22Rv1 (cell line): ENCODE results near the gene DNAJB9.

Experiments used
- H3K27ac ChIP-seq: fragments of 450-650 bp; 2 replicates; pipeline ENCODE4 v1.5.1; 2017
- ZFX ChIP-seq: fragments of 450-650 bp; IDR thresholded peaks from 2 replicates; pipeline ENCODE4 v1.6.1; 2017; ENCODE audit warnings: antibody characterized with exemption, borderline replicate concordance
- TF ChIP-seq, protein P1 (sequence below): fragments of 450-650 bp; IDR thresholded peaks from 2 replicates; pipeline ENCODE4 v1.5.1; 2017; ENCODE audit warnings: mild to moderate bottlenecking

DNAJB9 gene

DNA sequence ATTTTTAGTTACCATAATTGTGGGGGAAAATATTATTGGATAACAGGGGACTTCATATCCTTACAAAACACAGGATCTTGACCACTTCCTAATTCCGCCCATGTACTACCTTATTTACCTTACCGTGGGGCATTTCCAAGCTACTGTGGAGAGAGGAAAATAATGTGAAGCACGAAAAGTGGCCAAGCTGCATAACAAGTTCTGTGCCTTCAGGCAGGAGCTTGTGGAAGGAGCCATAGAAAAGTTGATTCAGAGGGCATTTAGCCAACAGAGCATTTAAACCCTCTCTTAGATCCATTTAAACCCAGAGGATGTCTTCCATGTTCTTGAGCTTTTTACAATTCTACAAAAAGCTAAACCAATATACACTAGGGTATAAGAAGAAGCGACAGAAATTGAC, 41.6 kb downstream of the DNAJB9 start:
- TF ChIP-seq, protein P1, sequence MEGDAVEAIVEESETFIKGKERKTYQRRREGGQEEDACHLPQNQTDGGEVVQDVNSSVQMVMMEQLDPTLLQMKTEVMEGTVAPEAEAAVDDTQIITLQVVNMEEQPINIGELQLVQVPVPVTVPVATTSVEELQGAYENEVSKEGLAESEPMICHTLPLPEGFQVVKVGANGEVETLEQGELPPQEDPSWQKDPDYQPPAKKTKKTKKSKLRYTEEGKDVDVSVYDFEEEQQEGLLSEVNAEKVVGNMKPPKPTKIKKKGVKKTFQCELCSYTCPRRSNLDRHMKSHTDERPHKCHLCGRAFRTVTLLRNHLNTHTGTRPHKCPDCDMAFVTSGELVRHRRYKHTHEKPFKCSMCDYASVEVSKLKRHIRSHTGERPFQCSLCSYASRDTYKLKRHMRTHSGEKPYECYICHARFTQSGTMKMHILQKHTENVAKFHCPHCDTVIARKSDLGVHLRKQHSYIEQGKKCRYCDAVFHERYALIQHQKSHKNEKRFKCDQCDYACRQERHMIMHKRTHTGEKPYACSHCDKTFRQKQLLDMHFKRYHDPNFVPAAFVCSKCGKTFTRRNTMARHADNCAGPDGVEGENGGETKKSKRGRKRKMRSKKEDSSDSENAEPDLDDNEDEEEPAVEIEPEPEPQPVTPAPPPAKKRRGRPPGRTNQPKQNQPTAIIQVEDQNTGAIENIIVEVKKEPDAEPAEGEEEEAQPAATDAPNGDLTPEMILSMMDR, result no peak
- TF ChIP-seq ZFX, result no peak
- no peak overlapping the region for H3K27ac ChIP-seq

DNA sequence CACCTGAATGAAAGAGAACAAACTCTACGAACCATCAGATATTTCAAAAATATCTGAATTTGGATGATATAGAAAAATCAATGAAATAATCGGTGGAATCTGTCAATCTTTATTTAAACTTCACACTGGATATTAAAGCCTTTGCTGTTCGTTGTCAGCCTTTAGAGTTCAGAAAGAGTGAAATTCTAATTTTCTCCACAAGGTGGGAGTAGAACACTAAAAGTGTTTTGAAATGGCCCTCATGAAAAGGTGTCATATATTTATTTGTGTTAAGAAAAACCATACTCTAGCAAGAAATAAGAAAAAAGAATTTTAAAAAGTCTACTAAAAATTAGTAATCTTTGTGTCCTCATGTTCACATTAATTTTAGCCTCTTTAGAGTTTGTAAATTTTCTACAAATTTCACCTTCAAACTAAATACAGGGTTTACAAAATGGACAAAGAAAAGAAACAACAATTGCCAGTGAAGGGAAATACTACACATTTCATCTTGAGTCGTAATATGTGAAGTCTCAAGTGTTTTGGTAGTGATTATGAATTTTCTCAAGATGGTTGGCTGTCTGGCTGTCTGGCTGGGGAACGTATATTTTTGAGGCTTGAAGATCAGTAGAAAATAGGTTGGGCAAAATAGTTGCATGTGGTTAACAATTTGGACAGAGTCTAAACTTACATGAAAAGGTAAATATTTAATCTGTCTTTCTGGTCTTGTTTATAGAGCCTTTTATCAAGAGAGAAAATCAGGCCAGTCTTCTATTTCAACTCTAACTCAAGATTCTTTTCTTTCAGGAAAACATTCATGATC, 43.7 kb downstream of the DNAJB9 start:
- peak overlapping the region; percentile 76 for H3K27ac ChIP-seq

DNA sequence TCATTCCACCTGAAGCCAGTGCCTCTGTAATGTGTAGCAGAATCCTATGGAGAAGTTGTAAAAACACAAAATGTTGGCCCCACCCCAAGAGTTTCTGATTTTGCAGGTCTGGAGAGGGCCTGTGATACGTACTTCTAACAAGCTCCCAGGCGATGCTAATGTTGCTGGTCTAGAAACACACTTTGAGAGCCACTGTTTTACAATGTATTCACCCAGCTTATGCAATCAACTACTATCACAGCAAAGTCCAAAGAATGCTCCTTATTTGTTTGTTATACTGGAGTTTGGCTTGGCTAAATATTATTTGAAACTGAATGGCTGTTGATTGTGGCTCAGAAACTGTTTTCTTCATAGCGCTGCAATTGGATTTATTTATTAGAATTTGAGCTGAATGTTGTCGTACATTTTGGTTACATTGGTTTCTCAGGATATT, 44.3 kb downstream of the DNAJB9 start:
- TF ChIP-seq, protein P1, result no peak
- no peak for TF ChIP-seq ZFX
- peak overlapping the region; percentile 76 for H3K27ac ChIP-seq

More for the DNA sequence above, 43.7 kb downstream of the DNAJB9 start:
- TF ChIP-seq, protein P1, result peak; percentile 87
- TF ChIP-seq ZFX, result no peak

DNA sequence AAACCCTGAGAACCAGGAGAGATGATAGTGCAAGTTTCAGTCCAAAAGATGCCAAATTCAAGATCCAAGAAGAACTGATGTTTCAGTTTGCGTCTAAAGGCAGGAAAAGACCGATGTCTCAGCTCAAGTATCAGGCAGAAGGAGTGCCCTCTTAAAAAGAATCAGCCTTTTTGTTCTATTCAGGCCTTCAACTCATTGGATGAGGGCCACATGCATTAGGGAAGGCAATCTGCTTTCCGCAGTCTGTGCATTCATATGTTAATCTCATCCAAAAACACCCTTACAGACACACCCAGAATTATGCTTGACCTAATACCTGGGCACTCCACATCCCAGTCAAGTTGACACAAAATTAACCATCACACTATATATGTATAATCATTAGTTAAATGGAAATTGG, 45.2 kb downstream of the DNAJB9 start:
- TF ChIP-seq, protein P1, result no peak
- TF ChIP-seq ZFX, result no peak
- H3K27ac ChIP-seq, result peak overlapping the region; percentile 76

DNA sequence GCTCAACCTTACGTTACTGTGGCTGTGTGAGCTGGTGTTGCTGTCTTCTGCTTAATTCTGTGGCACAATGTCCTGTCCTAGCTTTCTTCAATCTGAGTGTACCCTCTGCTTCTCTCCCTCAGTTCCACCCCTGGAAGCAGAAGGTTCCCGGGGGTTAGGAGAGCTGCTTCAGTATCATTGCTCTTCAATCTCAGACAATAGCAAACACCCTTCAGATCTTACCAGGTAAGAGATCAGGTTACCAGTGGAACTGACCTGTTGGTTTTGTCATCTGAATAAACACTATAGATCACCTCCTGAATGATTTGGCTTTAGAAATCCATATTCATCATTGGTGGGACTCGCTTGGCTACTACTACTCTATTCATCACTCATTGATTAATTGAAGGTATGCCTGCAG, 48.4 kb downstream of the DNAJB9 start:
- TF ChIP-seq ZFX, result no peak
- TF ChIP-seq, protein P1, result no peak

DNA sequence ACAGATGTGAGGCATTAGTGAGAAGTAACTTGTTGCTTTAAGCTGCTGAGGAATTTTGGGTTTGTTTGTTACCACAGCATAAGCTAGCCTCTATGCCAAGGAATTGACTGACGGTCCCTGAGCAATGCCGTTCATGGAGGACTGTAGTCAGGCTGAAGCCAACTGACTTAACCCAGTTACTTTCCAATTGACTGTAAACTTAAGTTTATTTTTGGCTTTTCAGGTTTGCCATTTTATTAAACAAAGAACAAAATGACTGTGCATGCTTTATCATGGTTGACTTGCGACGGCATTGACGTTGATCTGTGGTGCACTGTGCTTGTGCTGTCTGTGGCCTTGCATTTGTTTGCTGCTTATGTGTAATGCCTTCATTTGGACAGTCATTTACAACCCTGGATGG, 53.5 kb downstream of the DNAJB9 start:
- TF ChIP-seq ZFX, result no peak
- TF ChIP-seq, protein P1, result no peak
- no peak overlapping the region for H3K27ac ChIP-seq

More for the DNA sequence above, 48.4 kb downstream of the DNAJB9 start:
- H3K27ac ChIP-seq, result no peak overlapping the region
